ENCODE measurements around the gene HCN3. TPM values are rescaled to one million over a fixed set of nuclear protein-coding genes. Genes with fewer than 3 reads are reported as not detected.

HCN3 gene
- total and polyA plus RNA-seq, 2 of the 8 experiments (the other 6 are each of a cell fraction or from before 2014, with no cell fraction given) = 6.4 to 7.3 TPM

- POLR2A ChIA-PET (ENCODE audit: partially characterized antibody) = interaction anchor here (0.7 to 2.4 kb wide), 11 partner anchors 9 to 1002 kb away, joined by 3 to 7 read pairs (median 4); partner anchors contain the start of genes FDPS and SCAMP3
- Histone ChIP-seq H3K4ac (replicated peaks; ENCODE audit: insufficient read length, low read depth, low read length) (no peak overlapping the region), H4K20me1 (replicated peaks in 1 of 2; ENCODE audit: control insufficient read depth in 1 of 2, insufficient read depth in 2 of 2, low read length in 2 of 2) (no peaks in the 10 kb centered on the region)
These were observed 2.0 kb downstream of the HCN3 start for GRCh38 chr1:155279268-155279667.

More at GRCh38 chr1:155279268-155279667, 2.0 kb downstream of the HCN3 start:
- CTCF ChIA-PET (ENCODE audit: partially characterized antibody) = interaction anchor here (1.3 to 8.4 kb wide), 12 partner anchors 9 to 76 kb away, joined by 3 to 79 read pairs (median 8); partner anchors contain the start of genes FDPS, PKLR, RUSC1 and SCAMP3
- no peak for TF ChIP-seq RNF2 (IDR thresholded peaks at IDR 0.05; ENCODE audit: borderline replicate concordance, low read depth, low read length, missing control alignments, poor library complexity, severe bottlenecking)
- TF ChIP-seq BACH1 (IDR thresholded peaks at IDR 0.05; ENCODE audit: low read length) = no peak
- TF ChIP-seq TAF7 (optimal IDR thresholded peaks at IDR 0.05; ENCODE audit: borderline replicate concordance, low read depth, low read length) = no peak
- TF ChIP-seq EZH2 (IDR thresholded peaks at IDR 0.05; ENCODE audit: low read depth, low read length, severe bottlenecking) = no peak
- no peak for TF ChIP-seq JUN (IDR thresholded peaks at IDR 0.05; ENCODE audit: low read depth, low read length)
- no peak for TF ChIP-seq SP2 (IDR thresholded peaks at IDR 0.05; ENCODE audit: low read length)
- TF ChIP-seq SUZ12 (IDR thresholded peaks at IDR 0.05; ENCODE audit: low read length) = no peak
- no peak for TF ChIP-seq SIX5 (IDR thresholded peaks at IDR 0.05; ENCODE audit: low read depth, low read length)
- no peak for TF ChIP-seq SAP30 (IDR thresholded peaks at IDR 0.05; ENCODE audit: insufficient read depth, insufficient replicate concordance, low read length)
- TF ChIP-seq BCL11A (IDR thresholded peaks at IDR 0.05; ENCODE audit: low read depth in 2 of 2, low read length in 2 of 2) = no peak
- TF ChIP-seq, protein P1, sequence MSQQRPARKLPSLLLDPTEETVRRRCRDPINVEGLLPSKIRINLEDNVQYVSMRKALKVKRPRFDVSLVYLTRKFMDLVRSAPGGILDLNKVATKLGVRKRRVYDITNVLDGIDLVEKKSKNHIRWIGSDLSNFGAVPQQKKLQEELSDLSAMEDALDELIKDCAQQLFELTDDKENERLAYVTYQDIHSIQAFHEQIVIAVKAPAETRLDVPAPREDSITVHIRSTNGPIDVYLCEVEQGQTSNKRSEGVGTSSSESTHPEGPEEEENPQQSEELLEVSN (IDR thresholded peaks at IDR 0.05) = no peak
- Histone ChIP-seq H3K27ac (ENCODE audit: low read depth, low read length) (no peak overlapping the region), H4K8ac (ENCODE audit: extremely low read depth, insufficient read depth, low read length) (no peak overlapping the region), H3K18ac (ENCODE audit: extremely low read depth, low read length) (no peak overlapping the region), H3K23me2 (ENCODE audit: low read depth, low read length) (peaks cover 10% of the 10 kb centered on the region; the same call in 1 of the 2 replicates), H3K79me2 (ENCODE audit: control insufficient read depth in 1 of 2, insufficient read depth in 2 of 2, low read length in 2 of 2) (no peaks in the 10 kb centered on the region), H2AK5ac (ENCODE audit: low read depth, low read length) (no peak overlapping the region), H4K91ac (replicated peaks; ENCODE audit: insufficient read length, low read length) (no peak overlapping the region), H3K4me2 (ENCODE audit: insufficient read depth in 1 of 2, low read depth in 2 of 2, low read length in 2 of 2) (peak overlapping the region in 1 of 2 experiments; percentile 85; a peak in 1 of 4 replicates), H3K23ac (ENCODE audit: insufficient read length) (no peak overlapping the region), H3K36me3 (ENCODE audit: control insufficient read depth in 2 of 4, insufficient read depth in 4 of 4, low read length in 3 of 4) (no peaks in the 10 kb centered on the region; a peak in 1 of 8 replicates), H2BK120ac (replicated peaks; ENCODE audit: low read depth, low read length) (no peak overlapping the region), H2BK20ac (ENCODE audit: low read length) (0 out of 2 replicates have a peak overlapping the region, but pooled peaks have one; percentile 27), H4K5ac (ENCODE audit: insufficient read length, low read depth, low read length) (no peak overlapping the region), H3K4me3 (ENCODE audit: extremely low read depth in 1 of 4, insufficient read depth in 2 of 4, low read depth in 3 of 4, low read length in 4 of 4) (peak overlapping the region in 2 of 4 experiments; percentile 7 to 12; a peak in 2 of 8 replicates), H3K56ac (replicated peaks; ENCODE audit: insufficient read length, low read depth, low read length) (no peak overlapping the region), H2BK15ac (ENCODE audit: low read length) (peak overlapping the region; percentile 54; the same call in 1 of the 2 replicates), H3K79me1 (ENCODE audit: low read depth, low read length) (no peaks in the 10 kb centered on the region; the same call in 1 of the 2 replicates), H3K9me3 (ENCODE audit: insufficient read depth in 2 of 2, low read depth in 1 of 2, low read length in 1 of 2) (no peaks in the 10 kb centered on the region), H2BK12ac (ENCODE audit: low read depth, low read length) (peak overlapping the region; percentile 44; the same call in 1 of the 2 replicates), H3K9ac (replicated peaks in 1 of 4; ENCODE audit: extremely low read depth in 1 of 4, low read depth in 3 of 4, low read length in 3 of 4) (no peak overlapping the region), H2BK5ac (ENCODE audit: low read depth, low read length) (no peak overlapping the region), H3K4me1 (replicated peaks in 1 of 4; ENCODE audit: control insufficient read depth in 3 of 4, insufficient read depth in 4 of 4, low read length in 3 of 4) (peaks cover 9 to 10% (median 10%) of the 10 kb centered on the region in 4 experiments), H3K27me3 (replicated peaks in 1 of 4; ENCODE audit: control insufficient read depth in 3 of 4, extremely low read depth in 1 of 4, insufficient read depth in 3 of 4, low read length in 3 of 4) (peaks cover 0 to 3% (median 0%) of the 10 kb centered on the region in 4 experiments; a peak in 2 of 7 replicates), H2AFZ (ENCODE audit: low read length) (no peak overlapping the region), H3K14ac (ENCODE audit: insufficient read length) (no peak overlapping the region)
- WGBS, 2 experiments (ENCODE audit: extremely low coverage in 1 of 2, insufficient coverage in 1 of 2, insufficient read length in 1 of 2, insufficient replicate concordance in 2 of 2, low coverage in 1 of 2, low lambda C conversion rate in 2 of 2, missing lambda C conversion rate in 1 of 2) = 88% methylated on average over 2 of the region's 2 CpGs; no CpG with 5 or more reads in 1 of the 2 experiments
- no peak for FAIRE-seq
- no peak for DNase-seq (ENCODE audit: low read depth in 1 of 2, low spot score in 2 of 2)

Measured in H1 (cell line).